ENCODE measurements around the gene CSTPP1.
"Not testable (repeated sequence)": the region's sequence is repeated elsewhere in the genome, so short reads cannot be mapped to it uniquely, and the experiment has no call there.

CSTPP1 gene

GRCh38 chr11:47055534-47055933, 119.0 kb downstream of the CSTPP1 start:
- no peak for DNase-seq

- no peak for DNase-seq
Observed at GRCh38 chr11:47056261-47056915, 119.8 kb downstream of the CSTPP1 start.

GRCh38 chr11:47057365-47057764, 120.8 kb downstream of the CSTPP1 start:
- DNase-seq = no peak

- no peak for DNase-seq
Observed at GRCh38 chr11:47060807-47061206, 124.2 kb downstream of the CSTPP1 start.

- DNase-seq = no peak
Observed at GRCh38 chr11:47061429-47062178, 125.0 kb downstream of the CSTPP1 start.

GRCh38 chr11:47062736-47063135, 126.2 kb downstream of the CSTPP1 start:
- no peak for DNase-seq

- no peak for DNase-seq
Observed at GRCh38 chr11:47067401-47067800, 130.8 kb downstream of the CSTPP1 start.

GRCh38 chr11:47070769-47071168, 134.2 kb downstream of the CSTPP1 start:
- DNase-seq = no peak

- DNase-seq = no peak
Observed at GRCh38 chr11:47071341-47071740, 134.8 kb downstream of the CSTPP1 start.

GRCh38 chr11:47071791-47072261, 135.3 kb downstream of the CSTPP1 start:
- DNase-seq = no peak

- DNase-seq = no peak
Observed at GRCh38 chr11:47078751-47079521, 142.4 kb downstream of the CSTPP1 start.

- not testable (repeated sequence) for DNase-seq
Observed at GRCh38 chr11:47080775-47081174, 144.2 kb downstream of the CSTPP1 start.

GRCh38 chr11:47083913-47084312, 147.4 kb downstream of the CSTPP1 start:
- DNase-seq = no peak

GRCh38 chr11:47087801-47088200, 151.2 kb downstream of the CSTPP1 start:
- no peak for DNase-seq

GRCh38 chr11:47093541-47093940, 157.0 kb downstream of the CSTPP1 start:
- DNase-seq = no peak

- not testable (repeated sequence) for DNase-seq
Observed at GRCh38 chr11:47096871-47097270, 160.3 kb downstream of the CSTPP1 start.

GRCh38 chr11:47098223-47098622, 161.7 kb downstream of the CSTPP1 start:
- DNase-seq = not testable (repeated sequence)

- DNase-seq = no peak
Observed at GRCh38 chr11:47099214-47099917, 162.8 kb downstream of the CSTPP1 start.

GRCh38 chr11:47099918-47100315, 163.4 kb downstream of the CSTPP1 start:
- no peak for DNase-seq

- no peak for DNase-seq
Observed at GRCh38 chr11:47101406-47101805, 164.8 kb downstream of the CSTPP1 start.

- no peak for DNase-seq
Observed at GRCh38 chr11:47104261-47104950, 167.8 kb downstream of the CSTPP1 start.

GRCh38 chr11:47105541-47105940, 169.0 kb downstream of the CSTPP1 start:
- no peak for DNase-seq
